AG09319 (cell line): ENCODE measurements around the gene ZC3H12D.

Experiments used
- DNase-seq: peaks from one replicate; pipeline ENCODE4 v3.0.0-alpha.2; 2010; ENCODE audit warnings: low read depth; ENCODE audit errors: extremely low read depth
- TF ChIP-seq, protein P1 (sequence below): IDR thresholded peaks from 2 replicates; pipeline ENCODE4 v1.5.1; 2011; ENCODE audit warnings: low read depth, mild to moderate bottlenecking, inconsistent platforms, low read length, moderate library complexity

ZC3H12D gene

DNA sequence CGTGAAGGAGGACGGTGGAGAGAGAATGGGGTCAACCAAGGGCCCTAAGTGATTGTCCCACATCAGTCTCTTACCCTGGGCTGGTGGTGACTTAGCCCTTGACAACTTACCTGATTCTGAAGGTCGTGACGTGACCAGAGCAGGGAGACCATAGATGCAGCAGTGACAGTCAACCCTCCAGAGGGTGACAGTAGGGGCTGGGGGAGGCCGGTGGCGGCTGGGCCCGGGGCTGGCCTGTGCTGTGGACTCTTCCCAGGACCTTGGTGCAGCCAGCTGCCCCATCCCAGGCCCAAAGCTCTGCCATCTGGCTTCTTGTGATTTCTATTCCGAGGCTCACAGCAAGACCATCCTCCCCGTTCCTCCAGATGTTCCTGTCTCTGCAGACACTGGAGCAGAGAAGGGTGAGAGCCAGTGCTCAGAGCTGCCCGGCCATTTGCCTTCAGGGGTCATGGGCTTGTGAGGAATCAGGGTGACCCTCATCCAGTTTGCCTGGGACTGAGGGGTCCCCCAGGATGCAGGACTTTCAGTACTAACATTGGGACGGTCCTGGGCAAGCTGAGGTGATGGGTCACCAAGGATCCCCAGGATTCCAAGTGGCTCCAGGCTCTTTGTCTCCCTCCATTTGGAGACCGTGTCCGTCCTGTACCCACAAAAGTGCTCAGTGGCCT is 48.8 kb downstream of the ZC3H12D start:
- TF ChIP-seq, protein P1, sequence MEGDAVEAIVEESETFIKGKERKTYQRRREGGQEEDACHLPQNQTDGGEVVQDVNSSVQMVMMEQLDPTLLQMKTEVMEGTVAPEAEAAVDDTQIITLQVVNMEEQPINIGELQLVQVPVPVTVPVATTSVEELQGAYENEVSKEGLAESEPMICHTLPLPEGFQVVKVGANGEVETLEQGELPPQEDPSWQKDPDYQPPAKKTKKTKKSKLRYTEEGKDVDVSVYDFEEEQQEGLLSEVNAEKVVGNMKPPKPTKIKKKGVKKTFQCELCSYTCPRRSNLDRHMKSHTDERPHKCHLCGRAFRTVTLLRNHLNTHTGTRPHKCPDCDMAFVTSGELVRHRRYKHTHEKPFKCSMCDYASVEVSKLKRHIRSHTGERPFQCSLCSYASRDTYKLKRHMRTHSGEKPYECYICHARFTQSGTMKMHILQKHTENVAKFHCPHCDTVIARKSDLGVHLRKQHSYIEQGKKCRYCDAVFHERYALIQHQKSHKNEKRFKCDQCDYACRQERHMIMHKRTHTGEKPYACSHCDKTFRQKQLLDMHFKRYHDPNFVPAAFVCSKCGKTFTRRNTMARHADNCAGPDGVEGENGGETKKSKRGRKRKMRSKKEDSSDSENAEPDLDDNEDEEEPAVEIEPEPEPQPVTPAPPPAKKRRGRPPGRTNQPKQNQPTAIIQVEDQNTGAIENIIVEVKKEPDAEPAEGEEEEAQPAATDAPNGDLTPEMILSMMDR: no peak
- no peak for DNase-seq

DNA sequence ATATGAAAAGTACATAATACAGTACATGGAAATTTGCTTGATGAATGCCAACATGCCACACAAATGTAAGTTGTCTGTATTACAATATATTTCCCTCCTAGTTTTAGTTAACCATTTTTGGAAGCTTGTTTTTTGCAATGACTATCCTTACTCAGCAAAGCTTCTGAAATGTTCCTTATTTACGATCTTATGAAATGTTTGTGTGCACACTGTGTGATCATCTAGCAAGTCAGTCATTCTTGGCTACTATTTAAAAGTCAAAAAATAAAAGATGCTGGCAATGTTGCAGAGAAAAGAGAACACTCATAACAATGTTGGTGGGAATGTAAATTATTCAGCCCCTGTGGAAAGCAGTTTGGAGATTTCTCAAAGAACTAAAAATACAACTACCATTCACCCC is 50.9 kb downstream of the ZC3H12D start:
- TF ChIP-seq, protein P1: no peak
- DNase-seq: no peak

DNA sequence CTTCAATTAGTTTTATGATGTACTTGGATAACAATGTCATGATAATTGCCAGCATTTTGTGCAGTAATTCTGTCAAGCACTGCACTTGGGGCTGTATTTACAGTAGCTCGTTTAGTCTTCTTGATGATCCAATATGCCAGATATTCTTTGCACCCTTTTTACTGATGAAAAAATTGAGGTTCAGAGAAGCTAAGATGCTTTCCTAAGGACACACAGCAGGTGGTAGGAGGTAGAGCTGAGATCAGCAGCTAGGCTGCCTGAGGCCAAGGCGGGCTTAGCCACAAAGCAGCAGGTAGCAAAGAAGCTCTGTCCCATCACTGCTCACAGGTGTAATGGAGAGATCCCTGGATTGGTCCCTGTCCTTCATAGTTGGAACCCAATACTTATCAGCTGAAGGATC is 51.4 kb downstream of the ZC3H12D start:
- TF ChIP-seq, protein P1: no peak
- no peak for DNase-seq

DNA sequence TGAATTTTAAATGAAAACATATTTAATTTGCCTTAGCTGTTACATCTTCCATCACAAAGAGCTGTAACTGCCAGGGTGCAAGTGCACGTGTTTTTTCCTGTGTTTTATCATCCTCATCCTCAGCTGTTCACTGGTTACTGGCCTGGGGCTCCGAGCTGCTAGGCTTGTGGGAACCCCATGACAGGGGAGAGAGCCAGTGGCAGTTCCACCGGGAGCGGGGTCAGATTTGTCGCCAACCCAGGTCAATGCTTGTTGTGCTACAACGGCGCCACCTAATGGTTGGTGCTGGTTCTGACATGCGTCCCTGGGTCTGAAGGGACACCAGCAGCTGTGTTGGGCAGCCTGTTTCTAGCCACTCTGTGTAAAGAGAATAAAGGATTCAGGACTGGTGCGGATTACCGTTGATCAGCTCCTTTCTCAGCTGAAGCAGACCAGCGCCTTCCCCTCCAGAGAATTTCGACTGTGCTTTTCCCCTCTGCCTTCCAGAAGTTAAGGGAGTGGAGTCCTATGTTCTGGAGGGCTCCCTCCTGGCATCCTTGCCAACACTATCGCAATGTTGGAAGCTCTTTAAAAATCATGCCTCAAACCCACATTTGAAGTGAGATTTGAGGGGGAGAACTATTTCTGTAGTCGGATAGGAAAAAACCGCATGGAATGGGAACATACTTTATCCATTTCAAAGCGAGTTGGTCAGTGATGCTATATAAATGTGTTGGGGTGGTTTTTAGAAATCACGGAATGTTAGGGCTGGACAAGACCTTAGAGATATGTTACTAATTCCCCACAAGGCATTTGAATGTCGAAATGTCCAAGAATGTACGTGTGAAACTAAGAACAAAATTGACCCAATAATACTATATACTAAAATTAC is 52.7 kb downstream of the ZC3H12D start:
- TF ChIP-seq, protein P1: peak; percentile 92
- peak; percentile 51 for DNase-seq

DNA sequence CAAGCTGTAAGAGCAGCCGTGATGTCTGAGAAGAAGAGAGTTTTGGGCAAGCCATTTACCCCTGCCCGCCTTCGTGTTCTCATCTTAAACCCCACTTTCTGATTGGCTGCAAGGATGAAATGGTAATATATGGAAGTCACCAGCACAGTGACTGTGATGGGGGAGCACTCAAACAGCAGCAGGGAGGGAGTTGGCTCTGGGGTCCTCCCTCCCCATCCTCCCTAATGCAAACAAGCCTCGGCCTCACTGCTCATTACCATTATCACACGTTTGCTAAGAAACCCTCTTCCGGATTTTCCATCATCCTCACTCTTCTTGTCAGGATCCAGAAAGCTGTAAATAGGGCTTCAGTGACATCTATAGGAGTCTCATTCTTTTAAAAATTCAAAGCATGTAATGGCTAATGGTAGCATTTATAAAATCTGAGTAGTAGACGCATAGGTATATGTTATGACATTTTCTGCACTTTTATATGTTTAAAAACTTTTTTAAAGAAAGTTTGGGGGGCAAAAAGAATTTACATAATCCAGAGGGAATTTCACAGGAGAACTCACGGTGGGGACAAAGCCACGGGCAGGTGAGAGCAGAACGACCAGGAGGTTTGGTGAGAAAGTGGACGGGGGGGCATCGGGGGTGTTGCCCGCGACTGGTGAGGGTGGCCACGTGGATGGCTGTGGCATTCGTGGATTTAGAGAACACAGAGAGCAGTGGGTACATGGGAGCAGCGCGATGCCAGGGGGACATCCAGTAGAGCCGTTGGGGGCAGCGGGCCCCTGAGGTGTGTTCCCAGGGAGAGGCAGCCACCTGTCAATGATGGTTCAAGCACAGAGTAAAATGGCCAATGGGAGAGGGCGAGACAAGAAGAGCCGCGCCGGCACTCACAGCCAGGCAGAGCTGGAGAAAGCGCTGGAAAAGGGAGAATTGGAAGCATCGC is 55.1 kb downstream of the ZC3H12D start:
- no peak for DNase-seq
- TF ChIP-seq, protein P1: no peak

DNA sequence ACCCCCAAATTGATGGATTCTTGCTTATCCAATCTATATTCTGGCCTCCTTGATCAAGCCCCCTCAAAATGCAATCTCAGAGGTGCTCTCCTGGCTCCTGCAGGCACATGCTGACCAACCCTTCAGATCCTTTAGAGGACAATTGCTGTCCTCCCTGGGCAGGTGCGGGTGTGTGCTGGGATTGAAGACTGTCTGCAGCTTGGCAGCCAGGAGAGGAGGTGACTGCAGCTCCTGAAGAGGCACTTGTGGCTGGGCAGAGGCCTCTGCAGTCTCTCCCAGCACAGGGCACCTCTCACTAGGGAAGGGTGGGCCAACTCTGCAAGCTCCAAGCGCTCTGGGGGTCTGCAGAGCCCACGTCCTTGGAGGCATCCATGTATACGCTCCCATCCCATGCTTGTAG is 56.2 kb downstream of the ZC3H12D start:
- no peak for DNase-seq
- TF ChIP-seq, protein P1: no peak
